Fibroblast of upper back skin (primary cell): ENCODE results near the gene UCN2.

Source experiments
- DNase-seq: peaks from one replicate; pipeline ENCODE4 v3.0.0-alpha.2; 2013

Gene UCN2

GRCh38 chr3:48588230-48588629, 24.6 kb upstream of the UCN2 start:
- no peak for DNase-seq

- DNase-seq: no peak
These were observed 24.1 kb upstream of the UCN2 start for GRCh38 chr3:48587686-48588085.

DNA sequence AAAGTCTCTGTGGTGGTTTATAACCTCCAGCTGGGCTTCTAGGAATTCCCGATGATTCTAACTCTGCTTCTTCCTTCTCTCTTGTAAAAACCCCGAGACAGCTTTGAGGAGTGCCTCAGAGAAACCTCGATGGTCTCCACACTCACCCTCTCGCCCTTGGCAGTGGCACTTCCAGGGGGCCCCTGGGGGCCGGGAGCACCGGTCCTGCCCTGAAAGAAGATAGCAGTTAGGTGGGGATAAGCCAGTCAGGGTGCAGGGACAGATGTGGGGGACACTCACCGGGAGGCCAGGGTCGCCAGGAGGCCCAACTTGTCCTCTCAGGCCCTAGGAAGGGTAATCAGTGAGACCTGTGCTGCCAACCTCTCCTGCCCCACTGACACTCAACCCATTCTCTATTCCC, 21.8 kb upstream of the UCN2 start:
- DNase-seq: no peak

DNA sequence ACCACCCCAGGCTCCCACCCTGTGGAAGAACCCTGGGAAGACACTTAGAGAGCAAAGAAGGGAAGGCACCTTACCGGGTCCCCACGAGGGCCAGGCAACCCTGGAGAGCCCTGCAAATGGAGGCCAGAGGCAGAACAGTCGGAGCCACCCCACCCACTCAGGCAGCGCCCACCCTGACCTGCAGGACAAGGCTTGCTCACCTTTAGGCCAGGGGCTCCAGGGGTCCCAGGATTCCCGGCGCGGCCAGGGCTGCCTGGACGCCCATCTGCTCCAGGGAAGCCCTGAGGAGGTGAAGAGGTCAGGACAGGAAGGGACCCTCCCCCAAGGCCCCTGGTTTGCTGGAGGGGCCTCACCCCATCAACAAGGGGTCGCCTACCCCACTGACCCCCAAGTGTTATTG, 21.3 kb upstream of the UCN2 start:
- DNase-seq: no peak

DNA sequence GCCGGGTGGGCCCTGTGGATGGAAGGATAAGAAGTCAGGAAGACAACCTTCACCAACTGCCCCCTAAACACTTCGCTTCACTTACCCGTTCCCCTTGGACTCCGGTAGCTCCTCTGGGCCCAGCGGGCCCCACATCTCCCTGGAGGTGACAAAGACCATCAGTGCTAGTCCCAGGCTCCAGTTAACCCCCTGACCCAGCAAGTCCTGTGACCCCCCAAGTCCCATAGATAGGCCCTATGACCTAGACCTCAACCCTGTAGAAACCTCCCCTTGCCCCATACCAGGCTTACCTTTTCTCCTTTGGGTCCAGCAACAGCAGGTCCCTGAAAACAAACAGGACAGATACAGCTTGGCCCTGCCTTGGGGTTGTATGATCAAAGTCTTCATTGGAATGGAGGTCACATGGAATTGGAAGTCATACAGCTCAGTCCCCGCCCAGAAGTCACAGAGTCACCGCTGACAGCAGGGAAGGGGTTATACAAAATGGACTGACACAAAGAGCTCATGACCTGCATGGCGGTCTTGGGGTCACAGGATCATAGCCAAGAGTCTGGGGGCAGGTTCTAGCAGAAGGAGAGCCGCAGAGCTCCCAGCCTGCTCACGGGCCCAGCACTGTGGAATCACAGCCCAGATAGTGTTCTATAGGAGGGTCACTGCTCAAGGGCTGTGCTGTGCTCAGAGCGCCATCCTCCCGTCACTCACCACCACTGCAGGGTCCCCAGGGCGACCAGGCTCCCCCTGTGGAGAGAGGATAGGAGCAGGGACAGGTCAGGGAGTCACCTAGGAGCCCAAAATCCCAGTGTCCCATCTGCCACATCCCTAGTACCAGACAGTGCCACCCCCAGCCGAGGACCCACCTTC, 18.3 kb upstream of the UCN2 start:
- DNase-seq: no peak

- no peak for DNase-seq
These were observed 13.1 kb upstream of the UCN2 start for GRCh38 chr3:48576647-48577046.

GRCh38 chr3:48575366-48575765, 11.8 kb upstream of the UCN2 start:
- DNase-seq: no peak

- no peak for DNase-seq
These were observed 10.5 kb upstream of the UCN2 start for GRCh38 chr3:48573973-48574585.

- DNase-seq: no peak
These were observed 8.9 kb upstream of the UCN2 start for GRCh38 chr3:48572517-48572916.

GRCh38 chr3:48571938-48572337, 8.4 kb upstream of the UCN2 start:
- DNase-seq: no peak

- no peak for DNase-seq
These were observed 6.3 kb upstream of the UCN2 start for GRCh38 chr3:48569808-48570450.

DNA sequence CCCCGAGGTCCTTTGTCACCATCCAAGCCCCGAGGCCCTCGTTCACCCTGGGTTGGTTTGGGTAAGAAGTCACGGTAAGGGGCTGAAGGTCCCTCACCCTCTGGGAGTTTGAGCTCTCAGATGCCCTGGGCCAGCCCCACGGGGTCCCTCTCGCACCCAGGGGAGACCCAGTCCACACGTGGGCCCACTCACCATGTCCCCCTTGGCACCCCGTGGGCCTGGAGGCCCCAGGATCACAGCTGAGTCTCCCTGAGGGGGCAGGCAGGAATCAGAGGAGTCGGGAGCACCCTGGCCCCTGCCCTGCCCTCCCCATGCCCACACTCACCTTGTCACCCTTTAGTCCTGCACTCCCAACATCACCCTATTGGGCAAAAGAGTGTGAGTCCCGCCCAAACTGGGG, 5.8 kb upstream of the UCN2 start:
- no peak for DNase-seq

- DNase-seq: no peak
These were observed 4.9 kb upstream of the UCN2 start for GRCh38 chr3:48568476-48568875.

DNA sequence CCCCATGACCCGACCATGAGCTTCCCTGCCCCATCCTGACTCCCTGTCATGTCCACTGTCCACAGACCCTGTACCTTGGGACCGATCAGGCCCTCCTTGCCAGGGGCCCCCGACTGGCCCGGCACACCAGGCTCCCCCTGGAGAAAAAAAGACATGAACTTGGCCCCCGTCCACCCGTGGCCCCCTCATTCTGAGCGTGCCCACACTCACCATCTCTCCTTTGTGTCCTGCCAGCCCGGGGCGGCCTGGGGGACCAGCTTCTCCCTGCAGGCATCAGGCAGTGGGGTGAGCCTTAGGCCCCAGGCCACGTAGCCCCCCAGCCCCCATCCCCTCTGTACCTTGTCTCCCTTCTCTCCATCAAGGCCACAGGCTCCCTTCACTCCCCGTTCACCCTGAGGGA, 3.9 kb upstream of the UCN2 start:
- DNase-seq: no peak

DNA sequence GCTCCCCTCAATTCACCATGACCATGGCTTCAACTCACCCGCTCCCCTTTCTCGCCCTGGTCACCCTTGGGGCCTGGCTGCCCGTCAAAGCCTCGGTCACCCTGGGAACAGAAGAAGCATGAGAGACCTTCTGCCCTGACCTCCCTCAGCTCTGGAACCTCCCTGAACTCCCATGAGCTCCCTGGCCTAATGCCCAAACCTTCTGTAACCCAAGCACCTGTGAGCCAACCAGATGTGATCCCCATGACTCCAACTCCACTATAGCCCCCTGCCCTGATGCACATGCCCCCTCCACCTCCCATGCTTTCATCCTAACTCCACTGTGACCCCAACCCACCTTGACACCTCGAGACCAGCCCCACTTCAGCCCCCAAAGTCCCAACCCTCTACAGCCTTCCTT, 3.5 kb upstream of the UCN2 start:
- DNase-seq: no peak

- DNase-seq: no peak
These were observed 2.8 kb upstream of the UCN2 start for GRCh38 chr3:48566401-48566760.

- peak; percentile 43 for DNase-seq
These were observed 2.2 kb upstream of the UCN2 start for GRCh38 chr3:48565591-48566400.

DNA sequence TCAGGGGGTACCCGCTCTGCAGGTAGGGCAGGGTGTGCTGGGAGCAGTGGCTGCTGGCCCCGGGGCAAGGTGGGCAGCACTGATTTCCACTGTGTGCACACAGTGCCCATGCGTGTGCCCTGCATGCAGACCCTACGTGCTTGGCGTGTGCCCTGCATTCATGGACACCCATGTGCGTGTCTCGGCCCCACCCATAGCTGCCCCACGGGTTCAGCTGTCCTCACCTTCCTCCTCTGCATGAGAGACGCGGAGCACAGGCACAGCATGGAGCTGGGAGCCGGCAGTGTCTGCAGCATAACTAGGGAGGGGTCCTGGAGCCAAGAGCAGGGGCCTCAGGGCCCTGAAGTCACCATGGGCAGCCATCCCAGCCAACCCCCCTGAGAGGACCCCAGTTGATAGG, 1.6 kb upstream of the UCN2 start:
- DNase-seq: no peak

GRCh38 chr3:48564667-48565066, 1.1 kb upstream of the UCN2 start:
- DNase-seq: no peak

DNA sequence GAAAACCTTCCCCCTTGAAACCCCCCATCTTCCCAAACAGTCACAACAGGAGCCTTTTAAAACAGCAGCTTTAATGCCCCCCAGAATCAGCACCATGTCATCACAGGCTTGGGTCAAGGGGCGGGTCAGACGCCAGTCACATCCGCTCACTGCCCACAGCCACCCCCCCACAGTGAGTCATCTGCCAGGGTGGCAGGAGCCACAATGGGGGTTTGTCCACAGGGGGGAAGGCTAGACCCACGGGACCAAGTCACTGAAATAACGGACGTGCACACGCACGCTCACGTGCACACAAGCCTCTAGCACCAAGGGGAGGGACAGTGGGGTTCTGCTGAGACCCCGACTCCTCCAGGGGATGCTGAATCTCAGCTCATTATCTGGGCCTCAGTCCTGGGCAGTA, 441 bp upstream of the UCN2 start:
- DNase-seq: peak; percentile 40

GRCh38 chr3:48562367-48563095, 1.1 kb downstream of the UCN2 start:
- DNase-seq: no peak

- peak; percentile 57 for DNase-seq
These were observed 2.4 kb downstream of the UCN2 start for GRCh38 chr3:48561045-48561736.
